ENCODE data around the gene ITPA.
A peak's percentile ranks its signal among the peaks of the same experiment; 100 is the strongest.

Gene ITPA

DNA sequence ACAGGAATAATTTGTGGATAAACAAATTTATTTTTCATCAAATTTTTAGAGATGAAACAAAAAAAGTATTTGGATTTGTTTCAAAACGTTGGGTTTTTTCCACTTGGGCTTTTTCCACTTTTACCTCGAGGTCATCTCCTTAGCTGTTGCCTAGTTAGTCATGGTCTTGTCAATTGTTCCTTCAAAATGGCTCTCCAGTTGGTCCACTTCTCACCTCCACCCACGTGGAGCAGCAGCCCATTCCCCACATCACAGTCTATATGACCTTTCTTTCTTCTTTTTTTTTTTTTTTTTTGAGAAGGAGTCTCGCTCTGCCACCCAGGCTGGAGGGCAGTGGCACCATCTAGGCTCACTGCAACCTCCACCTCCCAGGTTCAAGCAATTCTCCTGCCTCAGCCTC lies 36.4 kb downstream of the ITPA start:
- H3K4me3 ChIP-seq (ENCODE audit: low read length), result no peak overlapping the region
- H3K4me2 ChIP-seq (ENCODE audit: low read length), result no peak overlapping the region
- H3K4me1 ChIP-seq (ENCODE audit: control insufficient read depth, insufficient read depth, low read length), result no peaks in the 10 kb centered on the region
- H3K9me3 ChIP-seq (replicated peaks; ENCODE audit: low read length), result no peaks in the 10 kb centered on the region
- H3K27me3 ChIP-seq (ENCODE audit: control insufficient read depth, insufficient read depth, low read length), result peaks cover 1% of the 10 kb centered on the region
- no peak overlapping the region for H3K9ac ChIP-seq (ENCODE audit: low read depth, low read length)
- peaks cover 9% of the 10 kb centered on the region for H3K36me3 ChIP-seq (ENCODE audit: insufficient read depth, low read length)

DNA sequence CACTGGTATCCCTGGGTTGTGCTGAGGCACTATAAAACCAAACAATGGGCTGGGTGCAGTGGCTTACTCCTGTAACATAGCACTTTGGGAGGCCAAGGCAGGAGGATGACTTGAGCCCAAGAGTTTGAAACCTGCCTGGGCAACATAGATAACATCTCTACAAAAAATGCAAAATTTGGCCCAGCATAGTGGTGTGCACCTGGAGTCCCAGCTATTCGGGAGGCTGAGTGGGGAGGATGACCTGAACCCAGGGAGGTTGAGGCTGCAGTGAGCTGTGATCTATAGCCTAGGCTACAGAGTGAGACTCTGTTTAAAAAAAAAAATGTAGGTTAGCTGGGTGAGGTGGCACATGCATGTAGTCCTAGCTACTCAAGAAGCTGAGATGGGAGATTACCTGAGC lies 37.4 kb downstream of the ITPA start:
- no peaks in the 10 kb centered on the region for H3K9me3 ChIP-seq (replicated peaks; ENCODE audit: low read length)
- H3K4me2 ChIP-seq (ENCODE audit: low read length), result no peak overlapping the region
- H3K4me3 ChIP-seq (ENCODE audit: low read length), result no peak overlapping the region
- no peaks in the 10 kb centered on the region for H3K27me3 ChIP-seq (ENCODE audit: control insufficient read depth, insufficient read depth, low read length)
- no peak overlapping the region for H3K9ac ChIP-seq (ENCODE audit: low read depth, low read length)
- no peaks in the 10 kb centered on the region for H3K4me1 ChIP-seq (ENCODE audit: control insufficient read depth, insufficient read depth, low read length)
- peaks cover 11% of the 10 kb centered on the region for H3K36me3 ChIP-seq (ENCODE audit: insufficient read depth, low read length)

DNA sequence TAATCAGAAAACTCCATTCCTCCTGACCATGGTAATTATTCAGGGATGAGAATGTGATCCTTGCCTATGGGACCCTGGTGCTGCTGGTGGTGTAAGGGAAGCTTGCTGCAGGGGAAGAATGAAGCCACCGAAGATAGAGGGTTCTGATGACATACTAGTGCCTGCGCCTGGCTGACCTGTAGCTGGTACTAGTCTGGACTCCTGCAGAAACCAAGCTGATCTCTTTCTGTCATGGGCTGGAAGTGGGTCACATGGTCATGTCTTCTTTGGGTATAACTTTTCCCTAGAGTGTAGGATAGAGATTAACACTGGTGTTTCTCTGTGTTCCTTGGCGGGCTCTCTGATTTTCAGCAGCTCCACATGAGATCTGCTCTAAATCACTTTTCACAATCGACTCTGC lies 38.3 kb downstream of the ITPA start:
- H3K4me3 ChIP-seq (ENCODE audit: low read length), result no peak overlapping the region
- H3K36me3 ChIP-seq (ENCODE audit: insufficient read depth, low read length), result peaks cover 19% of the 10 kb centered on the region
- H3K4me1 ChIP-seq (ENCODE audit: control insufficient read depth, insufficient read depth, low read length), result no peaks in the 10 kb centered on the region
- no peaks in the 10 kb centered on the region for H3K27me3 ChIP-seq (ENCODE audit: control insufficient read depth, insufficient read depth, low read length)
- no peak overlapping the region for H3K9ac ChIP-seq (ENCODE audit: low read depth, low read length)
- H3K4me2 ChIP-seq (ENCODE audit: low read length), result no peak overlapping the region
- no peaks in the 10 kb centered on the region for H3K9me3 ChIP-seq (replicated peaks; ENCODE audit: low read length)

DNA sequence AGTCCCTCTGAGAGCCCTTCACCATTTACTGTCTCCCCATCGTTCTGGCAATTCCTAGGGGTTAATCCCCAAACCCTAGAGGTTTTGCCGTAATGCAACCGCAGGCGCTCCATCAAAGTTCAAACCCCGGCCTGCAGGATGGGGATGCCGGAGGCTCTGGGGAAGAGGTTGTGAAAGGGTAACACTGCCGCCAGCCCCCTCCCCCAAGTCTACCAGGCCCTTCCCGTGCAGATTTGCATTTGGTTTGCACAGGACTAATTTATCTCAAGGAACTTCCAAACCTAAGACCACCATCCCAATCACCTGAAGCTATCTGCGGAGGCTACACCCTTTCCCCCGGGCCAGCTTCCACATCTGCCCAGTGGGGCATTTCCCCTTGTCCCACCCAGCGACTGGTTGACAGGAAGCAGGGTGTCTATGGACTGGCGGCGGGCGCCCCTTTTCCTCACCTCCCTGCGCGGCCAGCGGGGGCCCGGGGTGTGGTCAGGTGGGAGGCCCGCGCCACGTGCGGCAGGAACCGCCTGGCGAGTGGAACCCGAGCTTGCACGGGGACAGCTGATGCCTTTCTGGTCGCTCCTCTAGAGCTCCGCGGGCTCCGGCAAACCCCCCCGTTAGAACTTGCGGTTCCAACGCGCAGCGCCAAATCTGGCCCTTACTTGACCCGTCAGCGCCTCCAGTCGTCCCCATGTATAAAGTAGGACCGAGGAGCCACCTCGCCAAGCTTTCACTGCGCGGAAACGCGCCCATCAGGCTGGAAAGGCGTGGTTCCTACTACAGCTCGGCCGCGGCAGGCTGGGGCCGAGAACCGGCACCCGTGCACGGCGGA lies 39.1 kb downstream of the ITPA start:
- no peak overlapping the region for H3K9ac ChIP-seq (ENCODE audit: low read depth, low read length)
- no peaks in the 10 kb centered on the region for H3K27me3 ChIP-seq (ENCODE audit: control insufficient read depth, insufficient read depth, low read length)
- peaks cover 24% of the 10 kb centered on the region for H3K36me3 ChIP-seq (ENCODE audit: insufficient read depth, low read length)
- H3K4me3 ChIP-seq (ENCODE audit: low read length), result peak overlapping the region; percentile 41
- no peaks in the 10 kb centered on the region for H3K4me1 ChIP-seq (ENCODE audit: control insufficient read depth, insufficient read depth, low read length)
- peak overlapping the region; percentile 61 for H3K4me2 ChIP-seq (ENCODE audit: low read length)
- no peaks in the 10 kb centered on the region for H3K9me3 ChIP-seq (replicated peaks; ENCODE audit: low read length)

DNA sequence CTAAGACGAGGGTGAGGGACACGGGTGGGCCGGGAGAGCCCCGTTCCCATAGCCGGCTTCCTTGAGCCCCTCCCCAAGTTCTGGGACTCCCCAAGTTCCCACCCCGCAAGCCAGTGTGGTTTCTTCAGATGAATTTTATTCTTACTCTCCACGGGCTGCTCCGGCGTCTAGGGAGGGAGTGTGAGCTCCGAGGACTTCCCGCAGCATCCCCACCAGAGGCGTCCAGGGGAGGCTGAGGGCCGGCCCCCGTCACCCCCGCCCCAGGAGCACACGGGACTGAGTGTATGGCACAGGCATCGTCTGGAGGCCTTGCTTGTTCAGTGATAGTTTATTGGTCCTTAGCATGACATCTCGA lies 39.7 kb downstream of the ITPA start:
- H3K9ac ChIP-seq (ENCODE audit: low read depth, low read length), result no peak overlapping the region

DNA sequence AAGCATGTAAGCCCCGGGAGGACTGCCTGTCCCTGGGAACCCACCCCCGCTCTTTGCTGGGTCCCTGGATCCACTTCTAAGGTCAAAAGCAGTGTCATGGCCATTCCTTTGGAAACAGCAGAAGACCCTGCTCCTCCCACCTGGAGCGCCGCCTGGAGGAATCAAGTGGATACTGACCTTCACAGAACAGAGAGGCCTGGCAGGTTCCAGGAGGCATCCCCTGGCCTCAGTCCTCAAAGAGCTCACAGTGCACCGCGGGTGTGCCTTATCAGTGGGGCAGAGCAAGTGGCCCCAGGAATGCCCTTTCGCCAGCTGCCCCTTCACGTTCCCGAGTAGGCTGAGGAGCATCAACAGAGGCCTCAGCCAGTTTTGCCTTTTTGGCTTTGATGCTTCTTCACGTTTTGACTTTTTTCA lies 40.8 kb downstream of the ITPA start:
- no peak overlapping the region for H3K4me2 ChIP-seq (ENCODE audit: low read length)
- no peak overlapping the region for H3K9ac ChIP-seq (ENCODE audit: low read depth, low read length)
- no peaks in the 10 kb centered on the region for H3K27me3 ChIP-seq (ENCODE audit: control insufficient read depth, insufficient read depth, low read length)
- peaks cover 38% of the 10 kb centered on the region for H3K36me3 ChIP-seq (ENCODE audit: insufficient read depth, low read length)
- H3K9me3 ChIP-seq (replicated peaks; ENCODE audit: low read length), result no peaks in the 10 kb centered on the region
- no peaks in the 10 kb centered on the region for H3K4me1 ChIP-seq (ENCODE audit: control insufficient read depth, insufficient read depth, low read length)
- H3K4me3 ChIP-seq (ENCODE audit: low read length), result no peak overlapping the region

More for the DNA sequence above, 39.7 kb downstream of the ITPA start:
- peak overlapping the region; percentile 61 for H3K4me2 ChIP-seq (ENCODE audit: low read length)
- peak overlapping the region; percentile 41 for H3K4me3 ChIP-seq (ENCODE audit: low read length)
- no peaks in the 10 kb centered on the region for H3K27me3 ChIP-seq (ENCODE audit: control insufficient read depth, insufficient read depth, low read length)
- no peaks in the 10 kb centered on the region for H3K9me3 ChIP-seq (replicated peaks; ENCODE audit: low read length)
- H3K4me1 ChIP-seq (ENCODE audit: control insufficient read depth, insufficient read depth, low read length), result no peaks in the 10 kb centered on the region
- peaks cover 28% of the 10 kb centered on the region for H3K36me3 ChIP-seq (ENCODE audit: insufficient read depth, low read length)

DNA sequence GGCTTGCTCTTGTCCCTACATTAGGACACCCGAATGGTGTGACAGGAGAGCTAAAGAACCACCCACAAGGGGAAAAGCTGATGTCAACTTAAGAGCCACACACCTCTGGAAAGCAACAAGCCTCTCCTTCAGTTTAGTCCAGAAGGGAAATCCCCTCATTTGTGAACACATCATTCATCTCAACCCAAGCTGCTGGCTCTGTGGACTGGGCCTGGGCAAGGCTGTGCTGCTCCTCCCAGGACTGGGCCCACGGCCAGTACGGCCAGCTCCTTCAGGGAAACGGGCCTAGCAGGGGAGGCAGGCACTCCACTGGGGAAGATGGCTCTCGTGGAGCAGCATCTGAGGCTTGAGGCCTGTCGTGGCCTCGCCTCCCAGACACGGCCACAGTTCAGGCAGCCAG lies 42.5 kb downstream of the ITPA start:
- no peak overlapping the region for H3K9ac ChIP-seq (ENCODE audit: low read depth, low read length)
- no peaks in the 10 kb centered on the region for H3K9me3 ChIP-seq (replicated peaks; ENCODE audit: low read length)
- H3K4me3 ChIP-seq (ENCODE audit: low read length), result no peak overlapping the region
- H3K36me3 ChIP-seq (ENCODE audit: insufficient read depth, low read length), result peaks cover 51% of the 10 kb centered on the region
- no peaks in the 10 kb centered on the region for H3K4me1 ChIP-seq (ENCODE audit: control insufficient read depth, insufficient read depth, low read length)
- no peaks in the 10 kb centered on the region for H3K27me3 ChIP-seq (ENCODE audit: control insufficient read depth, insufficient read depth, low read length)
- H3K4me2 ChIP-seq (ENCODE audit: low read length), result no peak overlapping the region

DNA sequence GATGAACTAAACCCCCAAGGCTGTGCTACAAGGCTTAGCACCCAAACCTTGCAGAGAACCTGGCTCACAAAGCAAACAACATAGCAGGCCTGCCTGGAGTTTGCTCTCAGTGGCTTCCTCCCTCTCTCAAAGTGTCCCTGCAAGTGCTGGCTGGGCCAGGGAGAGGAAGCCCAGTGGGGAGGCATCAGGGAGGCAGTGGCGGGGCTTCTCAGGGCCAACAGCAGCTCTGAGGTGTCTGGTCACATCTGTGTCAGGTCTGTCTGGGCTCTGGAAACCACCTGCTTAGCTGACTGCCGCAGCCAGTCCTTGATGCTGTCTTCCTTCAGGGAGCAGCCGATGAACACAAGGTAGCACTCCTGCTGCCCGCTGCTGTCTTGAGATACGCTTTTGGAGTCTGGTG lies 46.4 kb downstream of the ITPA start:
- no peaks in the 10 kb centered on the region for H3K4me1 ChIP-seq (ENCODE audit: control insufficient read depth, insufficient read depth, low read length)
- peaks cover 56% of the 10 kb centered on the region for H3K36me3 ChIP-seq (ENCODE audit: insufficient read depth, low read length)
- no peaks in the 10 kb centered on the region for H3K9me3 ChIP-seq (replicated peaks; ENCODE audit: low read length)
- no peak overlapping the region for H3K4me3 ChIP-seq (ENCODE audit: low read length)
- no peak overlapping the region for H3K4me2 ChIP-seq (ENCODE audit: low read length)
- no peaks in the 10 kb centered on the region for H3K27me3 ChIP-seq (ENCODE audit: control insufficient read depth, insufficient read depth, low read length)
- H3K9ac ChIP-seq (ENCODE audit: low read depth, low read length), result no peak overlapping the region

DNA sequence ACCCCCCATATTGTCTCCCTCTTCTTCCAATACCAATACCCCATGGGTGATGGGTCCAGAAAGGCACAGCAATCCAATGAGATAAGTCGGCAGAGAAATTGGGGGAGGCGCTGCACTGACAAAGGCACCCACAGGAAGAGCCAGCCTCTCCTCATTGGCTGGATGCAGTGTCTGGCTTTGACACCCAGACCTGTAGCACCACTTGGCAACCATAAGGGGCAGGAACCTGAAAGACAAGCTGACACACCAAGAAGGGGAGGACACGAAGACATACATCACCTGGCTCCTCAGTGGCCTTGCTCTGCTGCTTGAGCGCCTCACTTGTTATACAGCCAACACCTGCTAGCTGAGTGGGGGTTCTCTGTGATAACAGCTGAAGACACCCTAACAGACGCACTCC lies 49.1 kb downstream of the ITPA start:
- Histone ChIP-seq H3K36me3 (ENCODE audit: insufficient read depth, low read length) (peaks cover 50% of the 10 kb centered on the region), H3K9me3 (replicated peaks; ENCODE audit: low read length) (no peaks in the 10 kb centered on the region), H3K4me3 (ENCODE audit: low read length) (no peak overlapping the region), H3K27me3 (ENCODE audit: control insufficient read depth, insufficient read depth, low read length) (no peaks in the 10 kb centered on the region), H3K4me1 (ENCODE audit: control insufficient read depth, insufficient read depth, low read length) (peaks cover 3% of the 10 kb centered on the region), H3K4me2 (ENCODE audit: low read length) (no peak overlapping the region), H3K9ac (ENCODE audit: low read depth, low read length) (no peak overlapping the region)

DNA sequence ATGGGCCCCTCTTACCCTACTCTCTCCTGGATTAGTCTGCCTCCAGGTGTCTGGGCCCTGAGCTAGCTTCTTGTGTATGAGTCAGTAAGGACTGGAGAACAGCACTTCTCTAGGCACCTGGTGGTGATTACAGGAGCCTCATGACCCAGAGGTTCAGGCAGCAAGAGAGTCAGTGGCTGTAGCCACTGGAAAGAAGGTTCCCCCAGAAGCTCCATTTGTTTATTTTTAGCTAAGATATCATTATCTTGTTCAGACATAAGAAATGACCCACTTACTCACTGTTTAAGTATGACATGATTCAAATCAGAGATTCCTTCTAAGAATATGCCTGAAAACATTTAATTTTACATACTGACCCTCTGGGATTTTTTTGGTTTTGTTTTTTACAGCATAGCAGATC lies 53.3 kb downstream of the ITPA start:
- H3K27me3 ChIP-seq (ENCODE audit: control insufficient read depth, insufficient read depth, low read length), result no peaks in the 10 kb centered on the region
- H3K4me1 ChIP-seq (ENCODE audit: control insufficient read depth, insufficient read depth, low read length), result peaks cover 3% of the 10 kb centered on the region
- no peaks in the 10 kb centered on the region for H3K9me3 ChIP-seq (replicated peaks; ENCODE audit: low read length)
- H3K36me3 ChIP-seq (ENCODE audit: insufficient read depth, low read length), result peaks cover 39% of the 10 kb centered on the region
- no peak overlapping the region for H3K9ac ChIP-seq (ENCODE audit: low read depth, low read length)
- no peak overlapping the region for H3K4me2 ChIP-seq (ENCODE audit: low read length)
- no peak overlapping the region for H3K4me3 ChIP-seq (ENCODE audit: low read length)

DNA sequence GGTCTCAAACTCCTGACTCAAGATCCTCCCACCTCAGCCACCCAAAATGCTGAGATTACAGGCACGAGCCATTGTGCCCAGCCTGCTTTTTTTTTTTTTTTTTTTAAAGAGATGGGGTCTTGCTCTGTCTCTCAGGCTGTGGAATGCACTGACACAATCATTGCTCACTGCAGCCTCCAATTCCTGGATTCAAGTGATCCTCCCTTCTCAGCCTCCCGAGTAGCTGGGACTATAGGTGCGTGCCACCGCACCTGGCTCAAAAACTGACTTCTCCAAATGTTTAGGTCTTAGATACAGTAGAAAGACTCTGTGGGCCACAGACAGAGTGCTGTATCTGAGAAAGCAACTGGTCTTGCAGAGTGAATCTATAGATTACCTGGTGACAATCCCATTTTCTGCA lies 60.8 kb downstream of the ITPA start:
- H3K4me1 ChIP-seq (ENCODE audit: control insufficient read depth, insufficient read depth, low read length), result no peaks in the 10 kb centered on the region
- no peaks in the 10 kb centered on the region for H3K9me3 ChIP-seq (replicated peaks; ENCODE audit: low read length)
- peaks cover 20% of the 10 kb centered on the region for H3K36me3 ChIP-seq (ENCODE audit: insufficient read depth, low read length)
- H3K4me2 ChIP-seq (ENCODE audit: low read length), result no peak overlapping the region
- no peaks in the 10 kb centered on the region for H3K27me3 ChIP-seq (ENCODE audit: control insufficient read depth, insufficient read depth, low read length)
- no peak overlapping the region for H3K9ac ChIP-seq (ENCODE audit: low read depth, low read length)
- H3K4me3 ChIP-seq (ENCODE audit: low read length), result no peak overlapping the region

DNA sequence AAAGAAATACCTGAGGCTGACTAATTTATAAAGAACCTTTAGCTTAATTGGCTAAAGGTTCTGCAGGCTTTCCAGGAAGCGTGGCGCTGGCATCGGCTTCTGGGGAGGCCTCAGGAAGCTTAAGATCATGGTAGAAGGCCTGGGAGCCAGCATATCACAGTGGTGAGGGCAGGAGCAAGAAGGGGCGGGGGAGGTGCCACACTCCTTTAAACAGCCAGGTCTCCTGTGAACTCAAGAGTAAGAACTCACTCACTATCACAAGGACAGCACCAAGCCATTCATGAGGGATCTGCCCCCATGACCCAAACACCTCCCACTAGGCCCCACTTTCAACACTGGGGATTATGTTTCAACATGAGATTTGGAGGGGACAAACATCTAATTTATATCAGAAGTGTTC lies 64.1 kb downstream of the ITPA start:
- peaks cover 40% of the 10 kb centered on the region for H3K36me3 ChIP-seq (ENCODE audit: insufficient read depth, low read length)
- no peaks in the 10 kb centered on the region for H3K27me3 ChIP-seq (ENCODE audit: control insufficient read depth, insufficient read depth, low read length)
- H3K9ac ChIP-seq (ENCODE audit: low read depth, low read length), result no peak overlapping the region
- H3K9me3 ChIP-seq (replicated peaks; ENCODE audit: low read length), result no peaks in the 10 kb centered on the region
- H3K4me3 ChIP-seq (ENCODE audit: low read length), result no peak overlapping the region
- no peaks in the 10 kb centered on the region for H3K4me1 ChIP-seq (ENCODE audit: control insufficient read depth, insufficient read depth, low read length)
- H3K4me2 ChIP-seq (ENCODE audit: low read length), result no peak overlapping the region
